ENCODE results near the gene CEP112.

DNA sequence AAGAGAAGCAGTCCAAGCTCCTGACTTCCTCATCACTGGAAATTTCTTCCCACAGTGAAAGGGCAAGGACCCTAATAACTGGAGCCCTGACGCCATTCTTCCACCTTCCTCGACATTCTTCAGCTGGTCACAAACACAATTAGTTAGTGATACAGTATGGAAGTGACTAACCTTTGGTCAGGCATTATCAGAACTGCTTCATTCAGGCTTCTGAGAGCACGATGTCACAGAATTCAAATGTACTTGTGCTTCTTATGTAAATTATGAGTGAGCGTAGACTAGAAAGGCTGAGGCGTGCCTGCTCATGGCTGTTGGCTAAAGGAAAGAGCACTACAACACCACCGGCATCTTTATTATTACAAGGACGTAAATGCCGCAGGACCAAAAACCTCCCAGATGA, 327.5 kb downstream of the CEP112 start:
- TF ChIP-seq ELF4 (IDR thresholded peaks at IDR 0.05), result no peak
- no peak for TF ChIP-seq TARDBP (IDR thresholded peaks at IDR 0.05)

Measured in HEK293T (cell line).